Keratinocyte (primary cell): Measurements from ENCODE around the gene SLC7A6.

Experiments
- CTCF ChIP-seq, 3 experiments: IDR thresholded peaks in 1 of 3; conservative IDR thresholded peaks in 1 of 3; optimal IDR thresholded peaks in 1 of 3; 2 replicates in 2 of 3; 3 replicates in 1 of 3; pipeline versions ENCODE3 to v1.5.1; 2011; ENCODE audit warnings: low read length in 3 of 3, mild to moderate bottlenecking in 3 of 3, moderate library complexity in 2 of 3, control low read depth in 1 of 3, inconsistent platforms in 1 of 3; ENCODE audit not compliant: insufficient read depth in 2 of 3; ENCODE audit errors: extremely low read depth in 1 of 3
- EZH2 ChIP-seq: IDR thresholded peaks from one replicate; pipeline ENCODE4 v1.6.1; 2012; ENCODE audit warnings: inconsistent platforms, mild to moderate bottlenecking, low read length, moderate library complexity

GRCh38 chr16:68227183-68227793, 37.0 kb upstream of the SLC7A6 start:
- TF ChIP-seq CTCF (optimal IDR thresholded peaks at IDR 0.05 in 1 of 3, IDR thresholded peaks at IDR 0.05 in 1 of 3, conservative IDR thresholded peaks at IDR 0.05 in 1 of 3; ENCODE audit: extremely low read depth in 1 of 3, insufficient read depth in 2 of 3, low read length in 3 of 3), result no peak
- TF ChIP-seq EZH2, result no peak
